H1 (cell line): ENCODE data around the gene SOX8. TPM values are rescaled to one million over a fixed set of nuclear protein-coding genes. Genes with fewer than 3 reads are reported as not detected.
"Not testable (repeated sequence)": the region's sequence is repeated elsewhere in the genome, so short reads cannot be mapped to it uniquely, and the experiment has no call there.

ENCODE experiments used
- CTCF ChIA-PET: fragments of 300-600 bp; sonication (Branson Sonifier 250); formaldehyde crosslinking; loops from one replicate; lab custom pipeline; 2021; ENCODE audit not compliant: partially characterized antibody; lab: Charles Lee
- POLR2A ChIA-PET: fragments of 300-600 bp; sonication (Branson Sonifier 250); formaldehyde crosslinking; loops from one replicate; lab custom pipeline; 2021; ENCODE audit warnings: inconsistent platforms; ENCODE audit not compliant: partially characterized antibody; lab: Charles Lee
- DNase-seq, 2 experiments: peaks; one replicate each; pipeline versions ENCODE4 v3.0.0 to v3.0.0-alpha.2; 2010 to 2022; ENCODE audit warnings: low spot score in 2 of 2, low read depth in 1 of 2, mixed read lengths in 1 of 2
- FAIRE-seq: peaks from 2 replicates; lab custom pipeline; 2011; peaks lifted over from hg19 to GRCh38; lab: Jason Lieb, UNC
- H2AFZ ChIP-seq: 2 replicates; pipeline ENCODE4 v1.8.1; 2012; ENCODE audit warnings: low read length, inconsistent platforms
- H2AK5ac ChIP-seq: 2 replicates; pipeline ENCODE4 v1.6.1; 2013; ENCODE audit warnings: low read depth, low read length
- H2BK120ac ChIP-seq: replicated peaks from 2 replicates; pipeline ENCODE3; 2013; ENCODE audit warnings: low read depth, low read length, inconsistent platforms
- H2BK12ac ChIP-seq: 2 replicates; pipeline ENCODE4 v1.6.1; 2013; ENCODE audit warnings: low read depth, low read length
- H2BK15ac ChIP-seq: 2 replicates; pipeline ENCODE4 v1.6.1; 2013; ENCODE audit warnings: low read length
- H2BK20ac ChIP-seq: 2 replicates; pipeline ENCODE4 v1.6.1; 2013; ENCODE audit warnings: low read length
- H2BK5ac ChIP-seq: 2 replicates; pipeline ENCODE4 v1.6.1; 2013; ENCODE audit warnings: low read depth, low read length
- H3K14ac ChIP-seq: 2 replicates; pipeline ENCODE4 v1.6.1; 2013; ENCODE audit warnings: inconsistent platforms; ENCODE audit not compliant: insufficient read length
- H3K18ac ChIP-seq: 2 replicates; pipeline ENCODE4 v1.6.1; 2013; ENCODE audit warnings: low read length; ENCODE audit errors: extremely low read depth
- H3K23ac ChIP-seq: 2 replicates; pipeline ENCODE4 v1.6.1; 2013; ENCODE audit warnings: inconsistent platforms; ENCODE audit not compliant: insufficient read length
- H3K23me2 ChIP-seq: 2 replicates; pipeline ENCODE4 v1.6.1; 2013; ENCODE audit warnings: low read depth, low read length
- H3K27ac ChIP-seq: 2 replicates; pipeline ENCODE4 v1.6.1; 2011; ENCODE audit warnings: low read depth, low read length, inconsistent platforms
- H3K27me3 ChIP-seq, 4 experiments: replicated peaks in 1 of 4; 1 replicate in 1 of 4; 2 replicates in 3 of 4; pipeline versions ENCODE4 v1.6.1 to v1.8.1; 2011 to 2013; ENCODE audit warnings: low read length in 3 of 4, mild to moderate bottlenecking in 3 of 4, inconsistent platforms in 2 of 4, mixed read lengths in 2 of 4, moderate library complexity in 1 of 4; ENCODE audit not compliant: control insufficient read depth in 3 of 4, insufficient read depth in 3 of 4; ENCODE audit errors: extremely low read depth in 1 of 4
- H3K36me3 ChIP-seq, 4 experiments: 2 replicates each; pipeline versions ENCODE4 v1.6.1 to v1.8.1; 2011 to 2013; ENCODE audit warnings: mild to moderate bottlenecking in 4 of 4, low read length in 3 of 4, moderate library complexity in 2 of 4, control low read depth in 1 of 4, inconsistent platforms in 1 of 4; ENCODE audit not compliant: insufficient read depth in 4 of 4, control insufficient read depth in 2 of 4
- H3K4ac ChIP-seq: replicated peaks from 2 replicates; pipeline ENCODE3; 2013; ENCODE audit warnings: low read length, low read depth, mixed read lengths, inconsistent platforms; ENCODE audit not compliant: insufficient read length
- H3K4me1 ChIP-seq, 4 experiments: replicated peaks in 1 of 4; 1 replicate in 1 of 4; 2 replicates in 3 of 4; pipeline versions ENCODE4 v1.6.1 to v1.8.1; 2011 to 2013; ENCODE audit warnings: low read length in 3 of 4, inconsistent platforms in 2 of 4, mixed read lengths in 1 of 4; ENCODE audit not compliant: insufficient read depth in 4 of 4, control insufficient read depth in 3 of 4
- H3K4me2 ChIP-seq, 2 experiments: 2 replicates each; pipeline versions ENCODE4 v1.6.1 to v1.8.1; 2011 to 2013; ENCODE audit warnings: low read depth in 2 of 2, low read length in 2 of 2, control low read depth in 1 of 2, inconsistent platforms in 1 of 2, mild to moderate bottlenecking in 1 of 2; ENCODE audit not compliant: insufficient read depth in 1 of 2
- H3K4me3 ChIP-seq, 4 experiments: fragments of 200-600, 300-600 bp in 1 of 4; sonication (generic), shearing (Covaris generic), sonication (Bioruptor Twin) in 1 of 4; 2 replicates each; pipeline versions ENCODE4 v1.5.1 to v1.8.1; 2011 to 2016; ENCODE audit warnings: low read length in 4 of 4, low read depth in 3 of 4, control low read depth in 2 of 4, inconsistent platforms in 2 of 4, mild to moderate bottlenecking in 2 of 4, mixed read lengths in 1 of 4, moderate library complexity in 1 of 4; ENCODE audit not compliant: insufficient read depth in 2 of 4; ENCODE audit errors: extremely low read depth in 1 of 4
- H3K56ac ChIP-seq: replicated peaks from 2 replicates; pipeline ENCODE3; 2013; ENCODE audit warnings: low read depth, mild to moderate bottlenecking, mixed read lengths, low read length, inconsistent platforms; ENCODE audit not compliant: insufficient read length
- H3K79me1 ChIP-seq: 2 replicates; pipeline ENCODE4 v1.6.1; 2013; ENCODE audit warnings: low read depth, low read length, control low read depth
- H3K79me2 ChIP-seq, 2 experiments: 2 replicates each; pipeline versions ENCODE4 v1.6.1 to v1.8.1; 2012 to 2013; ENCODE audit warnings: low read length in 2 of 2, mild to moderate bottlenecking in 2 of 2, inconsistent platforms in 1 of 2; ENCODE audit not compliant: insufficient read depth in 2 of 2, control insufficient read depth in 1 of 2
- H3K9ac ChIP-seq, 4 experiments: replicated peaks in 1 of 4; 1 replicate in 1 of 4; 2 replicates in 3 of 4; pipeline versions ENCODE4 v1.6.1 to v1.8.1; 2011 to 2013; ENCODE audit warnings: low read depth in 3 of 4, low read length in 3 of 4, control low read depth in 2 of 4, mild to moderate bottlenecking in 2 of 4, moderate library complexity in 2 of 4, inconsistent platforms in 1 of 4; ENCODE audit errors: extremely low read depth in 1 of 4
- H3K9me3 ChIP-seq, 2 experiments: 2 replicates each; pipeline versions ENCODE4 v1.6.1 to v1.8.1; 2012 to 2013; ENCODE audit warnings: mild to moderate bottlenecking in 2 of 2, moderate library complexity in 2 of 2, control low read depth in 1 of 2, inconsistent platforms in 1 of 2, low read depth in 1 of 2, low read length in 1 of 2, mixed read lengths in 1 of 2; ENCODE audit not compliant: insufficient read depth in 2 of 2
- H4K20me1 ChIP-seq, 2 experiments: replicated peaks in 1 of 2; 2 replicates each; pipeline versions ENCODE3 to v1.8.1; 2011 to 2013; ENCODE audit warnings: inconsistent platforms in 2 of 2, low read length in 2 of 2, mild to moderate bottlenecking in 1 of 2; ENCODE audit not compliant: insufficient read depth in 2 of 2, control insufficient read depth in 1 of 2
- H4K5ac ChIP-seq: 2 replicates; pipeline ENCODE4 v1.6.1; 2013; ENCODE audit warnings: low read length, low read depth, mixed read lengths, inconsistent platforms; ENCODE audit not compliant: insufficient read length
- H4K8ac ChIP-seq: 2 replicates; pipeline ENCODE4 v1.8.0; 2013; ENCODE audit warnings: mild to moderate bottlenecking, moderate library complexity, low read length, inconsistent platforms; ENCODE audit not compliant: insufficient read depth; ENCODE audit errors: extremely low read depth
- H4K91ac ChIP-seq: replicated peaks from 2 replicates; pipeline ENCODE3; 2013; ENCODE audit warnings: low read length, mixed read lengths, inconsistent platforms; ENCODE audit not compliant: insufficient read length
- WGBS, 2 experiments: shearing (Covaris generic) in 1 of 2; methylation state at CpG; one replicate each; pipeline versions ENCODE4 v1.1.6 to v1.1.7; 2013 to 2015; ENCODE audit warnings: low lambda C conversion rate in 2 of 2, mixed read lengths in 2 of 2, inconsistent platforms in 1 of 2, low coverage in 1 of 2, missing lambda C conversion rate in 1 of 2; ENCODE audit not compliant: insufficient replicate concordance in 2 of 2, insufficient coverage in 1 of 2, insufficient read length in 1 of 2; ENCODE audit errors: extremely low coverage in 1 of 2, missing lambda C conversion rate in 1 of 2; 5-methylcytosine and 5-hydroxymethylcytosine counted together
- polyA plus RNA-seq, 7 experiments: library from polyadenylated mRNA; depleted of rRNA in 3 of 7; stranded (reverse) in 5 of 7; unstranded in 2 of 7; fragments of >200 nt in 5 of 7; fragments of 200-250 nt in 2 of 7; gene quantifications; 1 replicate in 5 of 7; 2 replicates in 1 of 7; 4 replicates in 1 of 7; pipeline versions ENCODE4 v1.2.1 to v1.2.3, GENCODE V29; 2011 to 2013; ENCODE audit warnings: missing spikeins in 2 of 7, mixed read lengths in 2 of 7
- total RNA-seq: library from RNA; stranded (reverse); fragmentation: NEBNext Ultra II Directional; extraction: Animal tissue kit (Norgen Biotek cat#: 25700); gene quantifications from 2 replicates; pipeline ENCODE4 v1.2.1, GENCODE V29; 2021

The SOX8 gene
- total and polyA plus RNA-seq, 2 of the 8 experiments (the other 6 are each of a cell fraction or from before 2014, with no cell fraction given) = 2.2 to 5.7 TPM

DNA sequence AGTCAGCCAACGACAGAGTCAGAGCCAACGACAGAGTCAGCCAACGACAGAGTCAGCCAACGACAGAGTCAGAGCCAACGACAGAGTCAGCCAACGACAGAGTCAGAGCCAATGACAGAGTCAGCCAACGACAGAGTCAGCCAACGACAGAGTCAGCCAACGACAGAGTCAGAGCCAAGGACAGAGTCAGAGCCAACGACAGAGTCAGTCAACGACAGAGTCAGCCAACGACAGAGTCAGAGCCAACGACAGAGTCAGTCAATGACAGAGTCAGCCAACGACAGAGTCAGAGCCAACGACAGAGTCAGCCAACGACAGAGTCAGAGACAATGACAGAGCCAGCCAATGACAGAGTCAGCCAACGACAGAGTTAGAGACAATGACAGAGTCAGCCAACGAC is 32.8 kb upstream of the SOX8 start:
- H3K27me3 ChIP-seq, H3K4ac ChIP-seq, H3K23me2 ChIP-seq, H3K9ac ChIP-seq, H2BK12ac ChIP-seq, H4K20me1 ChIP-seq, H3K79me2 ChIP-seq, H3K56ac ChIP-seq, H4K5ac ChIP-seq, H3K79me1 ChIP-seq, CTCF ChIA-PET, H3K4me1 ChIP-seq, H3K27ac ChIP-seq, H3K4me2 ChIP-seq, H2BK120ac ChIP-seq, H2BK5ac ChIP-seq, H2AFZ ChIP-seq, H3K23ac ChIP-seq, POLR2A ChIA-PET, FAIRE-seq, H2AK5ac ChIP-seq, H2BK20ac ChIP-seq, H4K8ac ChIP-seq, H2BK15ac ChIP-seq, H3K36me3 ChIP-seq, H4K91ac ChIP-seq, DNase-seq, H3K18ac ChIP-seq, H3K14ac ChIP-seq, H3K4me3 ChIP-seq: not testable (repeated sequence)
- peaks cover 17 to 47% of the 10 kb centered on the region in 2 experiments; a peak in 3 of 4 replicates for H3K9me3 ChIP-seq
- 88% methylated on average over 12 of the region's 18 CpGs; no CpG with 5 or more reads in 1 of the 2 experiments for WGBS, 2 experiments
